Endodermal cell (in vitro differentiated cells): ENCODE measurements around the gene GSTA3. TPM values are rescaled to one million over a fixed set of nuclear protein-coding genes. Genes with fewer than 3 reads are reported as not detected.

ENCODE experiments used
- DNase-seq: peaks from one replicate; pipeline ENCODE4 v3.0.0-alpha.2; 2017
- H3K27ac ChIP-seq: 2 replicates; pipeline ENCODE4 v1.5.1; 2013; ENCODE audit warnings: mild to moderate bottlenecking, low read depth, low read length, moderate library complexity
- H3K27me3 ChIP-seq: 2 replicates; pipeline ENCODE4 v1.6.1; 2013; ENCODE audit warnings: mild to moderate bottlenecking, low read length, moderate library complexity; ENCODE audit not compliant: insufficient read depth, control insufficient read depth, poor library complexity, severe bottlenecking
- H3K36me3 ChIP-seq: 2 replicates; pipeline ENCODE4 v1.7.0; 2013; ENCODE audit warnings: mild to moderate bottlenecking, low read length, moderate library complexity; ENCODE audit not compliant: control insufficient read depth, insufficient read depth
- H3K4me1 ChIP-seq: one replicate; pipeline ENCODE4 v1.7.0; 2013; ENCODE audit warnings: low read length; ENCODE audit not compliant: control insufficient read depth, insufficient read depth
- H3K4me3 ChIP-seq: 2 replicates; pipeline ENCODE4 v1.5.1; 2013; ENCODE audit warnings: mild to moderate bottlenecking, low read length, moderate library complexity
- H3K9ac ChIP-seq: 2 replicates; pipeline ENCODE4 v1.6.1; 2013; ENCODE audit warnings: mild to moderate bottlenecking, low read length, moderate library complexity; ENCODE audit not compliant: poor library complexity, severe bottlenecking; ENCODE audit errors: extremely low read depth
- H3K9me3 ChIP-seq: 2 replicates; pipeline ENCODE4 v1.6.1; 2013; ENCODE audit warnings: mild to moderate bottlenecking, low read length, moderate library complexity; ENCODE audit not compliant: control insufficient read depth
- H3K27ac Mint-ChIP-seq: 2 replicates; pipeline ENCODE4 v1.8.0; 2020; ENCODE audit warnings: mixed read lengths
- H3K27me3 Mint-ChIP-seq: 2 replicates; pipeline ENCODE4 v1.8.0; 2021; ENCODE audit warnings: mild to moderate bottlenecking, mixed read lengths; ENCODE audit not compliant: insufficient read depth
- H3K36me3 Mint-ChIP-seq: 2 replicates; pipeline ENCODE4 v1.8.0; 2020; ENCODE audit warnings: low read depth, mixed read lengths
- H3K4me1 Mint-ChIP-seq: 2 replicates; pipeline ENCODE4 v1.8.0; 2020; ENCODE audit warnings: mixed read lengths
- H3K4me3 Mint-ChIP-seq: 2 replicates; pipeline ENCODE4 v1.8.0; 2020; ENCODE audit warnings: mild to moderate bottlenecking, moderate library complexity, mixed read lengths
- H3K9me3 Mint-ChIP-seq: 2 replicates; pipeline ENCODE4 v1.8.0; 2020; ENCODE audit warnings: mild to moderate bottlenecking, mixed read lengths
- CTCF ChIP-seq: fragments of 200-600 bp; sonication (generic); conservative IDR thresholded peaks from 2 replicates; pipeline ENCODE4 v1.5.0; 2021; ENCODE audit warnings: antibody characterized with exemption, mild to moderate bottlenecking
- WGBS, 2 experiments: methylation state at CpG; one replicate each; pipeline versions ENCODE4 v1.1.5 to v1.1.7; 2013; ENCODE audit warnings: missing lambda C conversion rate in 2 of 2, mixed read lengths in 1 of 2; ENCODE audit not compliant: insufficient coverage in 1 of 2, insufficient read length in 1 of 2; 5-methylcytosine and 5-hydroxymethylcytosine counted together
- long read RNA-seq, 4 experiments: library from polyadenylated mRNA in 2 of 4; library from RNA in 1 of 4; library from capped mRNA in 1 of 4; stranded (forward) in 3 of 4; unstranded in 1 of 4; transcript quantifications; one replicate each; pipeline ENCODE4 v2.0.0, GENCODE V29; 2020 to 2021; ENCODE audit warnings: inconsistent platforms in 1 of 4
- polyA plus RNA-seq, 2 experiments: library from polyadenylated mRNA; stranded (reverse); fragments of 50-300 nt; gene quantifications; one replicate each; pipeline ENCODE4 v1.2.3, GENCODE V29; 2013
- total RNA-seq, 2 donors: library from RNA; stranded (reverse); fragmentation: NEBNext Ultra II Directional in 1 of 2; extraction: Animal tissue kit (Norgen Biotek cat#: 25700) in 1 of 2; gene quantifications; 2 replicates in 1 of 2; 3 replicates in 1 of 2; pipeline ENCODE4 v1.2.1, GENCODE V29; 2021

The GSTA3 gene
- not detected for total RNA-seq
- not detected for polyA plus RNA-seq (2013, experiment 1 of 2)
- polyA plus RNA-seq (2013, experiment 2 of 2) = not detected
- long read RNA-seq, experiment 1 = 0 reads
- long read RNA-seq, experiment 2 = 0 reads
- long read RNA-seq, experiment 3 = 0 reads
- long read RNA-seq, experiment 4 = 0 reads

- no peak for DNase-seq
- TF ChIP-seq CTCF = no peak
- no peaks in the 10 kb centered on the region for H3K4me1 Mint-ChIP-seq
- WGBS, 2 experiments = 98 to 100% methylated on average over 2 of the region's 2 CpGs
- no peaks in the 10 kb centered on the region for H3K36me3 Mint-ChIP-seq
- peaks cover 4% of the 10 kb centered on the region for H3K27me3 Mint-ChIP-seq
- no peak within 1 kb of the TSS for H3K4me3 Mint-ChIP-seq
- Histone ChIP-seq H3K36me3 (no peaks in the 10 kb centered on the region), H3K27me3 (no peaks in the 10 kb centered on the region), H3K4me1 (no peaks in the 10 kb centered on the region), H3K9me3 (no peaks in the 10 kb centered on the region), H3K4me3 (no peak within 1 kb of the TSS), H3K27ac (no peak within 1 kb of the TSS), H3K9ac (no peak within 1 kb of the TSS)
- peaks cover 6% of the 10 kb centered on the region for H3K9me3 Mint-ChIP-seq
- H3K27ac Mint-ChIP-seq = no peak within 1 kb of the TSS
These were observed at the start of gene GSTA3 for GRCh38 chr6:52909531-52909930. TSS of gene GSTA3 (minus strand) at chr6:52909698. CDS start at chr6:52905834, 3,864 bp downstream.

DNA sequence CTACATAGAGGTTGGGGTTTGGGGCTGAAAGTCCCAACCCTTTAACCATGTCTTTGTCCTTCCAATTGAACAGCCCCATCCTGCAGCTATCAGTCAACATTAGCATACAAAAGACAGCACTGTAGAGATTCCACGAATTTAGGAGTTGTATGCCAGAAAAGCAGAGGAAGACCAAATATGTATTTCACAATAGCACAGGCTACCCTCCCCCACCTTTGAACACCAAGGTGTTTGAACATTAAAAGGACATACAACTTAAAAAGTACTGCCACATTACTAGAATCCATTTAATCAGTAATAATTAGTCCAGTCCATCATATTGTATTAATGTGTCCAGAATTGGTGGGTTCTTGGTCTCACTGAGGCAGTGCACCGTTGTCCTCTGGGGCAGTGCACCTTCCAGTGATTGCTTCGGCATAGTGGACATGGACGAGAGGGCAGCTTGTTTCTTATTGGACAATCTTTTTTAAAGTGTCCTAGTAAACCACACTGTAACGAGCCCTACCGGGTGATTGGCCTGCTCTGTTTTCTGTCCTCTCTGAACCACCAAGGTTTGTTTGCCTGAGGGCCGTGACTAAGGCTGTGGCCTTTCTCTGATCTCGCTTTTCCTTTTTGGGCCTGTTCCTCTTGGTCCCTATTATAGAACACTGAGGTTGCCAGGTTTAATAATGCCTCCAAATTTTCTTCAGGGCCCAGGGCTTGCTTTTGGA, 49.2 kb upstream of the GSTA3 start:
- Mint-ChIP-seq H3K9me3 (peaks cover 21% of the 10 kb centered on the region), H3K27me3 (peaks cover 13% of the 10 kb centered on the region), H3K4me1 (peaks cover 28% of the 10 kb centered on the region), H3K36me3 (peaks cover 2% of the 10 kb centered on the region), H3K4me3 (no peak overlapping the region), H3K27ac (no peak overlapping the region)
- TF ChIP-seq CTCF = no peak
- H3K27me3 ChIP-seq = no peaks in the 10 kb centered on the region
- H3K4me3 ChIP-seq = no peak overlapping the region
- no peaks in the 10 kb centered on the region for H3K4me1 ChIP-seq
- DNase-seq = no peak
- WGBS, 2 experiments = 66 to 100% methylated on average over 3 to 8 of the region's 8 CpGs
- H3K27ac ChIP-seq = no peak overlapping the region
- H3K36me3 ChIP-seq = no peaks in the 10 kb centered on the region
- H3K9me3 ChIP-seq = peaks cover 19% of the 10 kb centered on the region
- H3K9ac ChIP-seq = no peak overlapping the region

GRCh38 chr6:52955871-52956270, 46.4 kb upstream of the GSTA3 start:
- H3K36me3 ChIP-seq = no peaks in the 10 kb centered on the region
- H3K27me3 ChIP-seq = no peaks in the 10 kb centered on the region
- no peak overlapping the region for H3K4me3 Mint-ChIP-seq
- WGBS, 2 experiments = 79 to 86% methylated on average over 4 to 6 of the region's 7 CpGs
- peaks cover 17% of the 10 kb centered on the region for H3K4me1 Mint-ChIP-seq
- DNase-seq = no peak
- no peak overlapping the region for H3K27ac ChIP-seq
- H3K27me3 Mint-ChIP-seq = peaks cover 8% of the 10 kb centered on the region
- H3K27ac Mint-ChIP-seq = no peak overlapping the region
- no peaks in the 10 kb centered on the region for H3K4me1 ChIP-seq
- no peaks in the 10 kb centered on the region for H3K9me3 Mint-ChIP-seq
- no peak overlapping the region for H3K9ac ChIP-seq
- H3K4me3 ChIP-seq = no peak overlapping the region
- H3K9me3 ChIP-seq = no peaks in the 10 kb centered on the region
- no peak for TF ChIP-seq CTCF
- no peaks in the 10 kb centered on the region for H3K36me3 Mint-ChIP-seq
